ENCODE data around the gene ORM1.

Gene ORM1

GRCh38 chr9:114287763-114288192, 35.1 kb upstream of the ORM1 start:
- DNase-seq (ENCODE audit: low read depth) = no peak

DNA sequence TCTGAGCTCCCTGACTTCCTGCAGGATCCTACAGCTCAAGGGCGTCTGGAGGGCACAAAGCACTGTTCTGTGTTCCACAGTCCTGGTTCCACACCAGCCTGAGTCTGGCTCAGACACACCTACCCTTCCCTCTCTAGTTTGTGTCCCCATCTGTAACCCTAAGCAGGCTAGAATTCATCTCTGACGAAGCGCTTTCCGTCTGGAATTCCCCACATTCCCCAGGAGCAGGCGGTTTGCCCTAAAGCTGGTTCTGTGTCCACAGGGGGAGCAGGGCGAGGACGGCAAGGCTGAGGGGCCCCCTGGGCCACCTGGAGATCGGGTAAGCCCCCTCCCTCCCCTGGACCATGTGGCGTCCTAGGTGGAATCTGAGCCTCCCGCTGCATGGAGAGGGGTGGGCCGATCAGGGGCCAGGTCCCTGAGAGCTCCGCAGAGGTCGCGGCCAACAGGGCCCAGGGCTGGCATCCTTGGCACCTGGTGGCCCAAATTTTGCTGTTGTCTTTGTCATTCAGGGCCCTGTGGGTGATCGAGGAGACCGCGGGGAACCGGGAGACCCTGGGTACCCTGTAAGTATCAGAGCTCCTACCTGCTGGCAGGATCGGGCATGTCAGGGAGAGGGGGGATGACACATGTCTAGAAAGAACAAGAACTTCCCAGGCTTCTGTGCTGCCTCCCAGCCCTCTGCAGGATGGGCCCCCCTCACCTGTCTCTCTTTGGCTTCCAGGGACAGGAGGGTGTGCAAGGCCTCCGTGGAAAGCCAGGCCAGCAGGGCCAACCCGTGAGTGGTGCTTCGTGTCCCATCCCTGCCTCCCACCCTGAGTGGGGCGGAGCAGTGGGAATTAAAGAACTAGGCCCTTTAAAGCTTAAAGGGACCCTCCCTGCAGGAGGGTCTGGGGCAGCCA, 34.5 kb upstream of the ORM1 start:
- DNase-seq (ENCODE audit: low read depth) = no peak

DNA sequence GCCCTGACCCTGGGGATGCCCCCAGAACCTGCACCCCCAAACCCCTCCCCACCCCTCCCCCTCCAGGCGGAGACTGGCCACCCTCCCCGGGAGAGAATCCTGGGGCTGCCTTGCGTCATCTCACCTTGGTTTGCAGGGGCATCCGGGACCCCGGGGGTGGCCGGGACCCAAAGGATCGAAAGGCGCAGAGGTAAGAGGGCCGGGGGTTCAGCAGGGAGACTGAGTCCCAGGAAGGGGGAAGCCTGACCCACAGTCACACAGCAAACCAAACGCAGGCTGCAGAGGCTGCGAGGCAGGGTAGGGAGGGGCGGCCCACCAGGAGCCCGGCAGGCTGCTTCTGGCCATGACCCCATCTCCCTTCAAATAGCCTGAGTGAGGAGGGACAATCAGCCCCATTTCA, 33.8 kb upstream of the ORM1 start:
- no peak for DNase-seq (ENCODE audit: low read depth)

DNA sequence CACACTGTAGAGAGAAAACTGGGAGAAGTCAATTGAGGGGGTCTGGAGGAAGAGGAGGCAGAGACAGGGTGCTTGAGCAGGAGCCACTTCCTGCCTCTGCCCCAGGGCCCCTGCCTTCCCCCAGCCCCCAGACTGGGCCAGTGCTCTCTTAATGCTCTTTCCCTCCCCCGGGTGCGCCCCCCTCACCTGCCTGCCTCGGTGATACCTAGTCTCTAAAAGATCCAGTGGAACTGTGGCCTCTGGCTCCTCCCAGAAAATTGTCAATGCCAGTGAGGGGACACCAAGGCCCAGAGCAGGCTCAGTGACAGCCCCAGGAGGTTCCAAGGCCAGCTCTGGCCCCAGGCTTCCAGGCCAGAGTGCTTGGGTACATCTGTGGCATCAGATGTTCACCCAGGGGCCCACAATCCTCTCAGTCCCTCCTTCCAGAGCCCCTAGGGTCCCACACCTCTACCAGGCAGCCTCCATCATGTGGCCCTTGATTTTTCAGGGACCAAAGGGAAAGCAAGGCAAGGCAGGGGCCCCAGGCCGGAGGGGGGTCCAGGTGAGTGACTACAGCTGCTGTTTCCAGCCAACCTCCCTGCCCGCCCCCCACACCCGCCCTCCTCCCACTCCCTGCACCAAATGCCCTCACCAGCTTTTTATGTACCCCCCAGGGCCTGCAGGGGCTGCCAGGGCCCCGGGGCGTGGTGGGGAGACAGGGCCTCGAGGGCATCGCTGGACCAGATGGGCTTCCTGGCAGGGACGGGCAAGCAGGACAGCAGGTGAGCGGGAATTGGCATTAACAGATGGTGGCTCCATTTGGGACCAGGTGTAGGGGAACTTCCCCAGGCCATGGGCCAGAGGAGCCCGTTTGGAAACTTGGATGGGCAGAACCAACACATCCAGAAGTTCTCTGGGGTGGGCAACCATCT, 33.1 kb upstream of the ORM1 start:
- DNase-seq (ENCODE audit: low read depth) = no peak

DNA sequence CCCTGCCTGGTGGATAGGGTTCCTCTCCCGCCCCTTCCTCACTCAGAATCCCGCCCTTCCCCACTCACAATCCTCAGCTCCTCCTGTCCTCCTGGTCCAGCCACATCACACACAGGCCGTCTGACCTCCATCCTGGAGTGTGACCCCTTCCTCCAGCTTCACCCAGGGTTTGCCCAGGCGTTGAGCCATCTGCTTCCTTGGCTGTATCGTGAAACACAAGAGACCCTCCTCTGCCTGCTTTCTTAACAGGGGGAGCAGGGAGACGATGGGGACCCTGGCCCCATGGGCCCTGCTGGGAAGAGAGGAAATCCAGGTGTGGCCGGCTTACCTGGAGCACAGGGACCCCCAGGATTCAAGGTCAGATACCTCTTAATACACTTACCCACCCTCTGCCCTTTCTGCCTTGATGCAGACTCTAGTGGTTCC, 32.3 kb upstream of the ORM1 start:
- DNase-seq (ENCODE audit: low read depth) = no peak

DNA sequence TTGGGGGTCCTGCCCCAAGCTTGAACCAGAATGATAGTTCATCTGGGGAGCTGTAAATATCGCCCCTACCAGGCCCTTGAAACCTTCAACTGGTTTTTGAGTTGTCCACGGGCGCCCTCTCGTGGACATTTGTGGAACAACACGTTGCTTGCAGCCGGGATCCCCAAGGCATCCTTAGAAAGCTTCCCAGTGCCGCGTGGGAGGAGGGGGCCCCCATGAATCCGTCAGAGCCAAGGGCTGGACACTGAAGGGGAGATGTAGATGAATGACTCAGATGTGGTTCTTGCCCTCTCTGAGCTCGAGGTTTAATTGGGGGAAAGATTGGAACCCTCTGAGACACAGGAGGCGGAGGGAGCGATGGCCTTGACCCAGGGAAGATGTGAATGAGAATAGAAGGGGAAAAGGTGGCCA, 31.8 kb upstream of the ORM1 start:
- DNase-seq (ENCODE audit: low read depth) = no peak

DNA sequence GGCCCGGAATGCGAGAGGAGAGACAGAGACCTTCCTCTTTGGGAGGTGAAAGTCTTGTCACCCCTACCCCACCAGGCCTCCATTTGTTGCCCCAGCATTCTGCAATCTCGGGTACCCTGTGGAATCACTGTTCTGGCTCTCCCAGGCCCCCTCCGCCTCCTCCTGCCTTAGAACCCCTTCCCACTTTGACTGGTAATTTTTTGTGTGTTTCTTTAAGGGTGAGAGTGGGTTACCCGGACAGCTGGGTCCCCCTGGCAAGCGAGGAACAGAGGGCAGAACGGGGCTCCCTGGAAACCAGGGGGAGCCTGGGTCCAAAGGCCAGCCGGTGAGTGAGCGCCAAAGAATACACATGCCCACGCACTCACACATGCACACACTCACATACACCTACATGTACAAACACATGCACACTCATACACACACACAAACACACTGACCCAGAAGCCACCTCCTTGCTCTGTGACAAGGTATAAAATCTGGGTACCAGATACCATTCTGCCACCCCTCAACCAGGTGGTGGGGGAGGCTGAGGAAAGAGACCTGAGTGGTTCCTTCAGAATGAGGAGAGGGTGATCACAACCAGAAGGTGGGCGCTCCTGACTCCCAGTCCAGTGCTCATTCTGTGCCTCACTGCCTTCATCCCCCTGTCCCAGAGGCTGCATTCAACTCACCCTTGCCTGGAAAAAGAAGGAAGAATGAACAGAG, 30.9 kb upstream of the ORM1 start:
- no peak for DNase-seq (ENCODE audit: low read depth)

DNA sequence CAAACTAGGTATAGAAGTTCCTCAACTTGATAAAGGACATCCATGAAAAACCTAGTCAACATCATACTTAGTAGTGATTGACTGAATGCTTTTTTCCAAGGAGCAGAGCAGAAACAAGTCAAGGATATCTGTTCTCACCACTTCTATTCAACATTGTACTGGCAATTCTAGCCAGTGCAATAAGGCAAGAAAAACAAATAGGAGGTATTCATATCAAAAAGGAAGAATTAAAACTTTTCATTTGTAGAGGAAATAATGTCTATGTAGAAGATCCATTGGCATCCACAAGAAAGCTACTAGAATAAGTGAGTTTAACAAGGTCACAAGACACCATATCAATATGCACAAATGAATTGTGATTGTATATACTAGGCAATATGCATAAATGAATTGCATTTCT, 28.2 kb upstream of the ORM1 start:
- DNase-seq (ENCODE audit: low read depth) = no peak

DNA sequence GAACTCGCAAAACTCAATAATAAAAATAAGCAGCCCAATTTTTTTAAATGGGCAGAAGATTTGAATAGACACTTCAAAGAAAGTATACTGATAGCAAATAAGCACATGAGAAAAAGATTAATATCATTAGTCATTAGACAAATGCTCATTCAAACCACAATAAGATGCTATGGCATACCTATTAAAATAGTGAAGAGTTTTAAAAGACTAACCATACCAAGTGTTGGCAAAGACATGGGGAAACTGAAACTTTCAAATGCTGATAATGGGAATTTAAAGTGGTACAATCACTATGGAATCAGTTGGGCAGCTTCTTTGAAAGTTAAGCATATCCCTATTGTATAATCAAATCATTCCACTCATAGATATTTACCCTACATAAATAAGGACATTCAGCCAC, 26.6 kb upstream of the ORM1 start:
- no peak for DNase-seq (ENCODE audit: low read depth)

DNA sequence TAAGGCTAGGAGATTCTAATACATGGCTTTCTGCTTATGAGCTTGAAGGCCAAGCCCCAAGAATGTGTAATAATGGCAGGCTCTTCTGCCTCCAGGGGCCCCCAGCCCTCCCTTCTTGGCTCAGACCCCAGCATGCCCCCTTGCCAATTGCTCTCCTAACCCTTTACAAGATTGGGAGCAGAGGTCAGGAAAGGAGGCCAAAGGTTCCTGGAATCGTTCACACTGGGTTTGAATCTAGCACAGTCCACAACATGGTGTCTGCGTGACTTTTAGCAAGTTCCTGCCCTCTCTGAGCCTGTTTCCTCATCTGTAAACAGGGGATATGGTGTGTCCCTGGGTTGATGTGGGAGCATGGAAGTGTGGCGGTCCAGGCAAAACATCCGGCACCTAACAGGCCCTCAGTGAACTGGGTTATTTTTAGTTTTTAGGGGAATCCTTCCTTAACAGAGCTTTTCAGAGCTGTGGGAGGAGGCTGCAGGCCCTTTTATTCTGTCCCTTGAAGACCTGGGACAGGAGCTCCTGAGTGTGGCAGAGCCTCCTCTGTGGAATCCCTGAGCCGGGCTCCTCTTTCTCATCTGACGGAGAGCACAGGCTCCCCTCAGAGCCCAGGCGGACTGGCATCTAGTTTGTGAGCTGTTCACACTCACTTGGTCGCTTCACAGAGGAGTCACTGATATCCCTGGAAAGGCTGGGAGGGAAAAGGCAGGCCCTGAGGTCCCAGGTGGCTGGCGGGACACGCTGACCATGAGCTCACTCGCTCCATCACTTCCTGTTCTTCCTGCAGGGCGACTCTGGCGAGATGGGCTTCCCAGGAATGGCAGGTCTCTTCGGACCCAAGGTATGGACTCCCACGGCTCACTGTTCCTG, 23.4 kb upstream of the ORM1 start:
- no peak for DNase-seq (ENCODE audit: low read depth)

DNA sequence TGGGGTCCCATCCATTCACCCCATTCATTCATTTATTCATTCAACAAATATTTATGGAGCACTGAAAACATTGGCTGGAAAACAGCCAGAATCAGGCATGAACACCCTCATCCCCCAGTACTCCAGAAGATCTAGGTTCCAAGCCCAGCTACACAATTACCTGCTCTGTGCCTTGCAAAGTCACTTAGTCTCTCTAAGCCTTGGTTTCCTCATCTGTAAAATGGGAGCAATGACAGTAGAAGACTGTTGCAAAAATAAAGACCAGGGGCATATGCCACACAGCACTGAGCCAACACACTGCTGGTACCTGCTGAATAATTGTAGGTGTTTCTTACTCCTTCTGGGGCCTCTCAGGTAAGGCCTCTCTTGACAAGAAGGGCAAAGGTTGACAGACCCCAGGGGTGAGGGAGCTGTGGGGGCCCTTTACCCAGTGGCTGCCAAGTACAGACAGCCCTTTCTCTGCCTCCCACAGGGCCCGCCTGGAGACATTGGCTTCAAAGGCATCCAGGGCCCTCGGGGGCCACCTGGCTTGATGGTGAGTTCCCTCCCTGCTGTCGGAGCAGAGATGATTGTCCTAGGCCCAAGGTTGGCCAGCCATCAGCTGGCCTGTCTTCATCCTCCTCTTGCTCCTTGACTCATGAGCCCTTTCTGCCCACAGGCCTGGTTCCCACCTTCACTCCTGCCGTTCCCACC, 22.6 kb upstream of the ORM1 start:
- DNase-seq (ENCODE audit: low read depth) = no peak

DNA sequence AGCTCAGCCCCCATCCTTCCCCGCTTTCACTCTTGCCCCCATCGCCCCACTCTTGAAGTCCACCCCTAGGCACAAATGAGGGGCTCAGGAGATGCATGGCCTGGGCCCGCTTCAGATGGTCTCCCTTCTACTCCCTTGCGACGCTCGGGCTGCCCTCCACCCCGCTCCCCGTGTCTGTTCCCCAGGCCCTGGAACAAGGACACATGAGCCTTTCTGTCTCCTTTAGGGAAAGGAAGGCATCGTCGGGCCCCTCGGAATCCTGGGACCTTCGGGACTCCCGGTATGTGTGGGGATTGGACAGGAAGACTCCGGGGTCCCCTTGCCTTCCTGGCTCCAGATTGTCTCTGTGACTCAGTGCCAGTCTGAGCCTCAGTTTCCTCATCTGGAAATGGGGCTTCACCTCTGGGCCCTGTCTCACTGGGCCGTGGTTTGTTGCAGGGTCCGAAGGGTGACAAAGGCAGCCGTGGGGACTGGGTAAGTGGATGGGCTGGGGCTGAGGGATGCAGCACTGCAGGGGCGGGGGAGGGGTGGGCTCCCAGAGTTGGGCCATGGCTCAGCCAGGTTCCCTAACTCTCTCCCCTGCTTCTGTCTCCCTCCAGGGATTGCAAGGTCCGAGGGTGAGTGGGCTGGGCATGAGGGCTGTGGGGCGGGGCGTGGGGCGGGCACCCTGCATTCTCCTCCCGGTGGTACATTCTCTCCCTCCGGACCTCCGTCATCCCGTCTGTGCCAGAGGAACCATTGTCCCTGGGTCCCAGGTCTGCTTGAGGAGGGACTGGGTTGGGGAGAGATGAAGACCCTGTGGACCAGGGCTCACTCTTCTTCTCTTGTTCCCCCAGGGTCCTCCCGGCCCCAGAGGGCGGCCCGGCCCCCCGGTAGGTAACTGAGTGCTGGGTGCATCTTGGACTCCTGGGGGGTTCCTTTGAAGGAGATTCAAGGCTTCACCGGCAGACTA, 21.8 kb upstream of the ORM1 start:
- no peak for DNase-seq (ENCODE audit: low read depth)

- no peak for DNase-seq (ENCODE audit: low read depth)
These were observed 20.9 kb upstream of the ORM1 start for GRCh38 chr9:114301798-114302565.

DNA sequence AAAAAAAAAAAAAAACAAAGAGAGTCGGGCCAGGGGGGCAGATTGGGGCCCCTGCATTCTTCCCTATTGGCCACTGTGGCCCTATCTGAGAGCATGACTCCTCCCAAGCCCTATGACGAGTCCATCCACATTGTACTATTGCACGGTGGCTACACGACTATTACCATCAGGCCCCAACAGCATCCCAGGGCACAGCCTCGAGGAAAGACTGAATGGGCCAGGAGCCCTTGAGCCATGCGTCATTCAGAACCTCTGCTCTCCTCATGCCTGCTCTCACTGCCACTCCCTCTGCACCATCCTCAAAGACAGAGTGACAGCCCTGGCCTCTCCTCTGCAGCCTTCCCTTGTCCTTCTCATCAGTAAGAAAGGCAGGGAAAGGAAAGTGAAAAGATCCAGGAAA, 20.2 kb upstream of the ORM1 start:
- no peak for DNase-seq (ENCODE audit: low read depth)

DNA sequence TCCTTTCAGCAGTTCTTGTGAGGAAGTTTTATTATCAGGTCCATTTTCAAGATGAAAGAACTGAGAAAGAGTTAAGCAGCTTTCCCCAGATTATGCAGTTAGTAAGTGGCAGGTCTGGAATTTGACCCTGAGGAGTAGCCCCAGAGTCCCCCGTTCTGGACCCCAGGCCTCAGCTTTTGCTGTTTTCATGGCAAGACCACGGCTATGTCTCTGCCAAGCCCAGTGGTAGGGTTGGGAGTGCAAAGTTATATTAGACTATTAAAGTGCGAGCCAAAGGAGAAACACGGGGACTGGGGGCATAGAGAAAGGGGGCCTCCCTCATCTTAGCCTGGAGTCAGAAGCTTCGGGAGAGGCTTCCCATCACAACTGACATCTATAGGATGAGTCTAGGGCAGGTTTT, 19.3 kb upstream of the ORM1 start:
- DNase-seq (ENCODE audit: low read depth) = no peak

DNA sequence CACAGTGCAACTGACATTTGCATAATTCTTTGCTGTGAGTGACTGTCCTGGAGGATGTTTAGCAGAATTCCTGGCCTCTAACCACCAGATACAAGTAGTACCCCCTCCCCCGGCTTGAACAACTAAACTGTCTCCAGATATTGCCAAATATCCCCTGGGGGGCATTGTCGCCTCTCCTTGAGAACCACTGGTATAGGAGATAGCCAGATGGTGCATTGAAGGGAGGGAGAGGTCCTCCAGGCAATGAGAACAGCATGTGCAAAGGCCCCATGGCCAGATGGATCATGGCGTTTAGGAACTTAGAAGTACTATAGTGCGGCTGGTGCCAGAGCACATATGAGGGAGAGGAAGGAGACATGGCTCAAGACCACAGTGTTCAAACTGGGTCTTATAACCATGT, 18.9 kb upstream of the ORM1 start:
- no peak for DNase-seq (ENCODE audit: low read depth)

DNA sequence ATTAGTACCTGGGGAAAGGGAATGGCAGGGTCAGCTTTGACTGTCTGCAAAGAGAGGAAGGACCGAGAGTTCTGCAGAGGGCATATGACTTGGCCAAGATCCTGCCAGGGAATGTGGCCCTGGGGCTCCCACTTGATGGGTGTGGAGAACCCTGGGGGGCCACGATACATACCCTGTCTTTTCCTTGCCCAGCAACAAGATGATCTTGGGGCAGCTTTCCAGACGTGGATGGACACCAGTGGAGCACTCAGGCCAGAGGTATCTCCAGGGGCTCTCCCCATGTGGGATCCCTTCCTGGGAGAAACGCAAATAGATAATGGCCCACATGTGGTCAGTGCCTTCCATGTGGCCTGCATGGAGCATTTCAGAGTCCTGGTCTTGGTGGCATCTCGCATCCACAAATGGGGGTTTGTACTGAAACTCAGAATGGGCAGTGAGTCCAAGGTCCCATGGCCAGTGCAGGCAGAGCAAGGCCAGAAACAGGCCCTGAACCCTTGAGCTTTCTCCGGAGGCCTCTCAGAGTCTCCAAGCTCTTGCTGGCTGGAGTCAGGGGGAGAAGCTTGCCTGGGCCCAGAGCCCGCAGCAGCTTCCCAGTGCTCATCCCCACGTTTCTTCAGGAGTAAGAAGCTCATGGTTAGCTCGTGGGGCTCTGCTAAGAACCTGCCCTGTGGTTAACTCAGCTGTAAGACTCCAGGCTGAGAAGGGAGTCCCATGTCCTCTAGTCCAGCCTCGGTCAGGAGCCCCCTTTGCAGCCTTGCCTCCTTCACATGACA, 18.3 kb upstream of the ORM1 start:
- DNase-seq (ENCODE audit: low read depth) = no peak

DNA sequence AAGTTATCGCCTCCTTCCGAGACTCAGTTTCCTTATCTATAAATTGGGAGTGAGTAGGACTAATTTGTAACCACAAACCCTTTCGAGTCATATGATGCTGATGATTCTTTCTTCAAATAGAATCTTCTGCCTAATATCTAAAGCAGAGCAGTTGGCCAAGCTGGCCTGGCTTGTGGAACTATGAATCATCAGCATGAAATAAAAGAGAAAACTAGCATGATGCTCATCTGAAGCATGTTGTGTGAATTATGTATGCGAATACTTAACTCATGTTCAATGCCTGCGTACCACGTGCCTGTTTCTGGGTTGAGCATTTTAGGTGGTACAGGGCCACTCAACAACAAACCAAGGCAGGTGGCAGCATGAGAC, 15.0 kb upstream of the ORM1 start:
- no peak for DNase-seq (ENCODE audit: low read depth)
